H1 (cell line): ENCODE data around the gene NUP107. TPM values are rescaled to one million over a fixed set of nuclear protein-coding genes. Genes with fewer than 3 reads are reported as not detected.

Source experiments
- CTCF ChIA-PET: fragments of 300-600 bp; sonication (Branson Sonifier 250); formaldehyde crosslinking; loops from one replicate; lab custom pipeline; 2021; ENCODE audit not compliant: partially characterized antibody; lab: Charles Lee
- POLR2A ChIA-PET: fragments of 300-600 bp; sonication (Branson Sonifier 250); formaldehyde crosslinking; loops from one replicate; lab custom pipeline; 2021; ENCODE audit warnings: inconsistent platforms; ENCODE audit not compliant: partially characterized antibody; lab: Charles Lee
- DNase-seq, 2 experiments: peaks; one replicate each; pipeline versions ENCODE4 v3.0.0 to v3.0.0-alpha.2; 2010 to 2022; ENCODE audit warnings: low spot score in 2 of 2, low read depth in 1 of 2, mixed read lengths in 1 of 2
- FAIRE-seq: peaks from 2 replicates; lab custom pipeline; 2011; peaks lifted over from hg19 to GRCh38; lab: Jason Lieb, UNC
- H2AFZ ChIP-seq: 2 replicates; pipeline ENCODE4 v1.8.1; 2012; ENCODE audit warnings: low read length, inconsistent platforms
- H2AK5ac ChIP-seq: 2 replicates; pipeline ENCODE4 v1.6.1; 2013; ENCODE audit warnings: low read depth, low read length
- H2BK120ac ChIP-seq: replicated peaks from 2 replicates; pipeline ENCODE3; 2013; ENCODE audit warnings: low read depth, low read length, inconsistent platforms
- H2BK12ac ChIP-seq: 2 replicates; pipeline ENCODE4 v1.6.1; 2013; ENCODE audit warnings: low read depth, low read length
- H2BK15ac ChIP-seq: 2 replicates; pipeline ENCODE4 v1.6.1; 2013; ENCODE audit warnings: low read length
- H2BK20ac ChIP-seq: 2 replicates; pipeline ENCODE4 v1.6.1; 2013; ENCODE audit warnings: low read length
- H2BK5ac ChIP-seq: 2 replicates; pipeline ENCODE4 v1.6.1; 2013; ENCODE audit warnings: low read depth, low read length
- H3K14ac ChIP-seq: 2 replicates; pipeline ENCODE4 v1.6.1; 2013; ENCODE audit warnings: inconsistent platforms; ENCODE audit not compliant: insufficient read length
- H3K18ac ChIP-seq: 2 replicates; pipeline ENCODE4 v1.6.1; 2013; ENCODE audit warnings: low read length; ENCODE audit errors: extremely low read depth
- H3K23ac ChIP-seq: 2 replicates; pipeline ENCODE4 v1.6.1; 2013; ENCODE audit warnings: inconsistent platforms; ENCODE audit not compliant: insufficient read length
- H3K23me2 ChIP-seq: 2 replicates; pipeline ENCODE4 v1.6.1; 2013; ENCODE audit warnings: low read depth, low read length
- H3K27ac ChIP-seq: 2 replicates; pipeline ENCODE4 v1.6.1; 2011; ENCODE audit warnings: low read depth, low read length, inconsistent platforms
- H3K27me3 ChIP-seq, 4 experiments: replicated peaks in 1 of 4; 1 replicate in 1 of 4; 2 replicates in 3 of 4; pipeline versions ENCODE4 v1.6.1 to v1.8.1; 2011 to 2013; ENCODE audit warnings: low read length in 3 of 4, mild to moderate bottlenecking in 3 of 4, inconsistent platforms in 2 of 4, mixed read lengths in 2 of 4, moderate library complexity in 1 of 4; ENCODE audit not compliant: control insufficient read depth in 3 of 4, insufficient read depth in 3 of 4; ENCODE audit errors: extremely low read depth in 1 of 4
- H3K36me3 ChIP-seq, 4 experiments: 2 replicates each; pipeline versions ENCODE4 v1.6.1 to v1.8.1; 2011 to 2013; ENCODE audit warnings: mild to moderate bottlenecking in 4 of 4, low read length in 3 of 4, moderate library complexity in 2 of 4, control low read depth in 1 of 4, inconsistent platforms in 1 of 4; ENCODE audit not compliant: insufficient read depth in 4 of 4, control insufficient read depth in 2 of 4
- H3K4ac ChIP-seq: replicated peaks from 2 replicates; pipeline ENCODE3; 2013; ENCODE audit warnings: low read length, low read depth, mixed read lengths, inconsistent platforms; ENCODE audit not compliant: insufficient read length
- H3K4me1 ChIP-seq, 4 experiments: replicated peaks in 1 of 4; 1 replicate in 1 of 4; 2 replicates in 3 of 4; pipeline versions ENCODE4 v1.6.1 to v1.8.1; 2011 to 2013; ENCODE audit warnings: low read length in 3 of 4, inconsistent platforms in 2 of 4, mixed read lengths in 1 of 4; ENCODE audit not compliant: insufficient read depth in 4 of 4, control insufficient read depth in 3 of 4
- H3K4me2 ChIP-seq, 2 experiments: 2 replicates each; pipeline versions ENCODE4 v1.6.1 to v1.8.1; 2011 to 2013; ENCODE audit warnings: low read depth in 2 of 2, low read length in 2 of 2, control low read depth in 1 of 2, inconsistent platforms in 1 of 2, mild to moderate bottlenecking in 1 of 2; ENCODE audit not compliant: insufficient read depth in 1 of 2
- H3K4me3 ChIP-seq, 4 experiments: fragments of 200-600, 300-600 bp in 1 of 4; sonication (generic), shearing (Covaris generic), sonication (Bioruptor Twin) in 1 of 4; 2 replicates each; pipeline versions ENCODE4 v1.5.1 to v1.8.1; 2011 to 2016; ENCODE audit warnings: low read length in 4 of 4, low read depth in 3 of 4, control low read depth in 2 of 4, inconsistent platforms in 2 of 4, mild to moderate bottlenecking in 2 of 4, mixed read lengths in 1 of 4, moderate library complexity in 1 of 4; ENCODE audit not compliant: insufficient read depth in 2 of 4; ENCODE audit errors: extremely low read depth in 1 of 4
- H3K56ac ChIP-seq: replicated peaks from 2 replicates; pipeline ENCODE3; 2013; ENCODE audit warnings: low read depth, mild to moderate bottlenecking, mixed read lengths, low read length, inconsistent platforms; ENCODE audit not compliant: insufficient read length
- H3K79me1 ChIP-seq: 2 replicates; pipeline ENCODE4 v1.6.1; 2013; ENCODE audit warnings: low read depth, low read length, control low read depth
- H3K79me2 ChIP-seq, 2 experiments: 2 replicates each; pipeline versions ENCODE4 v1.6.1 to v1.8.1; 2012 to 2013; ENCODE audit warnings: low read length in 2 of 2, mild to moderate bottlenecking in 2 of 2, inconsistent platforms in 1 of 2; ENCODE audit not compliant: insufficient read depth in 2 of 2, control insufficient read depth in 1 of 2
- H3K9ac ChIP-seq, 4 experiments: replicated peaks in 1 of 4; 1 replicate in 1 of 4; 2 replicates in 3 of 4; pipeline versions ENCODE4 v1.6.1 to v1.8.1; 2011 to 2013; ENCODE audit warnings: low read depth in 3 of 4, low read length in 3 of 4, control low read depth in 2 of 4, mild to moderate bottlenecking in 2 of 4, moderate library complexity in 2 of 4, inconsistent platforms in 1 of 4; ENCODE audit errors: extremely low read depth in 1 of 4
- H3K9me3 ChIP-seq, 2 experiments: 2 replicates each; pipeline versions ENCODE4 v1.6.1 to v1.8.1; 2012 to 2013; ENCODE audit warnings: mild to moderate bottlenecking in 2 of 2, moderate library complexity in 2 of 2, control low read depth in 1 of 2, inconsistent platforms in 1 of 2, low read depth in 1 of 2, low read length in 1 of 2, mixed read lengths in 1 of 2; ENCODE audit not compliant: insufficient read depth in 2 of 2
- H4K20me1 ChIP-seq, 2 experiments: replicated peaks in 1 of 2; 2 replicates each; pipeline versions ENCODE3 to v1.8.1; 2011 to 2013; ENCODE audit warnings: inconsistent platforms in 2 of 2, low read length in 2 of 2, mild to moderate bottlenecking in 1 of 2; ENCODE audit not compliant: insufficient read depth in 2 of 2, control insufficient read depth in 1 of 2
- H4K5ac ChIP-seq: 2 replicates; pipeline ENCODE4 v1.6.1; 2013; ENCODE audit warnings: low read length, low read depth, mixed read lengths, inconsistent platforms; ENCODE audit not compliant: insufficient read length
- H4K8ac ChIP-seq: 2 replicates; pipeline ENCODE4 v1.8.0; 2013; ENCODE audit warnings: mild to moderate bottlenecking, moderate library complexity, low read length, inconsistent platforms; ENCODE audit not compliant: insufficient read depth; ENCODE audit errors: extremely low read depth
- H4K91ac ChIP-seq: replicated peaks from 2 replicates; pipeline ENCODE3; 2013; ENCODE audit warnings: low read length, mixed read lengths, inconsistent platforms; ENCODE audit not compliant: insufficient read length
- EP300 ChIP-seq, 2 experiments: IDR thresholded peaks; 1 replicate in 1 of 2; 2 replicates in 1 of 2; pipeline ENCODE4 v1.6.1; 2011 to 2012; ENCODE audit warnings: low read depth in 2 of 2, low read length in 2 of 2, mild to moderate bottlenecking in 2 of 2, borderline replicate concordance in 1 of 2, inconsistent platforms in 1 of 2, moderate library complexity in 1 of 2
- HDAC6 ChIP-seq: IDR thresholded peaks from one replicate; pipeline ENCODE4 v1.7.1; 2012; ENCODE audit warnings: low read depth, mild to moderate bottlenecking, inconsistent platforms, low read length, moderate library complexity
- KDM1A ChIP-seq: fragments of 200-600, 300-600 bp; sonication (generic); IDR thresholded peaks from 2 replicates; pipeline ENCODE4 v1.7.1; 2016; ENCODE audit warnings: mild to moderate bottlenecking, low read length, borderline replicate concordance
- PHF8 ChIP-seq: fragments of 200-600 bp; sonication (generic); conservative IDR thresholded peaks from 2 replicates; pipeline ENCODE4 v1.7.1; 2012; ENCODE audit warnings: low read depth, mild to moderate bottlenecking, inconsistent platforms, low read length, moderate library complexity
- SIN3A ChIP-seq, 2 experiments: IDR thresholded peaks in 1 of 2; conservative IDR thresholded peaks in 1 of 2; 2 replicates each; pipeline ENCODE4 v1.6.1; 2011 to 2012; ENCODE audit warnings: low read length in 2 of 2, improper control_type of control experiment in 1 of 2, low read depth in 1 of 2, mild to moderate bottlenecking in 1 of 2
- SP1 ChIP-seq: IDR thresholded peaks from 2 replicates; pipeline ENCODE4 v1.6.1; 2011; ENCODE audit warnings: low read depth, low read length
- TAF1 ChIP-seq: IDR thresholded peaks from 2 replicates; pipeline ENCODE4 v1.6.1; 2011; ENCODE audit warnings: mild to moderate bottlenecking, low read depth, low read length
- TBP ChIP-seq: IDR thresholded peaks from 2 replicates; pipeline ENCODE4 v1.6.1; 2011; ENCODE audit warnings: low read depth, low read length, improper control_type of control experiment
- USF2 ChIP-seq: IDR thresholded peaks from 2 replicates; pipeline ENCODE4 v1.6.1; 2011; ENCODE audit warnings: low read length, improper control_type of control experiment
- WGBS, 2 experiments: shearing (Covaris generic) in 1 of 2; methylation state at CpG; one replicate each; pipeline versions ENCODE4 v1.1.6 to v1.1.7; 2013 to 2015; ENCODE audit warnings: low lambda C conversion rate in 2 of 2, mixed read lengths in 2 of 2, inconsistent platforms in 1 of 2, low coverage in 1 of 2, missing lambda C conversion rate in 1 of 2; ENCODE audit not compliant: insufficient replicate concordance in 2 of 2, insufficient coverage in 1 of 2, insufficient read length in 1 of 2; ENCODE audit errors: extremely low coverage in 1 of 2, missing lambda C conversion rate in 1 of 2; 5-methylcytosine and 5-hydroxymethylcytosine counted together
- polyA plus RNA-seq, 7 experiments: library from polyadenylated mRNA; depleted of rRNA in 3 of 7; stranded (reverse) in 5 of 7; unstranded in 2 of 7; fragments of >200 nt in 5 of 7; fragments of 200-250 nt in 2 of 7; gene quantifications; 1 replicate in 5 of 7; 2 replicates in 1 of 7; 4 replicates in 1 of 7; pipeline versions ENCODE4 v1.2.1 to v1.2.3, GENCODE V29; 2011 to 2013; ENCODE audit warnings: missing spikeins in 2 of 7, mixed read lengths in 2 of 7
- total RNA-seq: library from RNA; stranded (reverse); fragmentation: NEBNext Ultra II Directional; extraction: Animal tissue kit (Norgen Biotek cat#: 25700); gene quantifications from 2 replicates; pipeline ENCODE4 v1.2.1, GENCODE V29; 2021
- TF ChIP-seq, protein P1 (sequence below): IDR thresholded peaks from 2 replicates; pipeline ENCODE4 v1.6.1; 2012; ENCODE audit warnings: inconsistent platforms

NUP107 gene
- total and polyA plus RNA-seq, 2 of the 8 experiments (the other 6 are each of a cell fraction or from before 2014, with no cell fraction given): 46.1 to 141 TPM

GRCh38 chr12:68785823-68786222 lies 99.0 kb downstream of the NUP107 start:
- Histone ChIP-seq H3K4me2 (no peak overlapping the region), H3K23ac (no peak overlapping the region), H3K27me3 (no peaks in the 10 kb centered on the region), H2BK5ac (no peak overlapping the region), H3K36me3 (no peaks in the 10 kb centered on the region), H3K14ac (no peak overlapping the region), H2BK20ac (no peak overlapping the region), H3K9me3 (no peaks in the 10 kb centered on the region), H2AK5ac (no peak overlapping the region), H4K5ac (no peak overlapping the region), H3K79me2 (no peaks in the 10 kb centered on the region), H2BK15ac (no peak overlapping the region), H2AFZ (no peak overlapping the region), H3K4ac (no peak overlapping the region), H2BK12ac (no peak overlapping the region), H3K79me1 (no peaks in the 10 kb centered on the region), H4K8ac (no peak overlapping the region), H3K4me3 (no peak overlapping the region), H3K9ac (no peak overlapping the region), H3K56ac (no peak overlapping the region), H3K4me1 (peaks cover 0 to 3% (median 0%) of the 10 kb centered on the region in 4 experiments; a peak in 1 of 7 replicates), H4K91ac (no peak overlapping the region), H3K23me2 (no peaks in the 10 kb centered on the region), H2BK120ac (no peak overlapping the region), H3K18ac (no peak overlapping the region), H3K27ac (no peak overlapping the region), H4K20me1 (no peaks in the 10 kb centered on the region)
- DNase-seq (no peak), FAIRE-seq (no peak)
- WGBS, 2 experiments: 91% methylated on average over 5 of the region's 5 CpGs; no CpG with 5 or more reads in 1 of the 2 experiments
- ChIA-PET CTCF (interaction anchor here (2.5 kb wide), 1 partner anchor 45 kb away, joined by 8 read pairs; no protein-coding TSS in a partner anchor), POLR2A (interaction anchor here (1.5 to 3.7 kb wide), 3 partner anchors 13 to 39 kb away, joined by 4 to 8 read pairs (median 5); partner anchors contain the start of gene MDM2)
- TF ChIP-seq KDM1A (no peak), USF2 (no peak), EP300 (IDR thresholded peaks at IDR 0.05; ENCODE audit: borderline replicate concordance in 1 of 2, low read depth in 2 of 2, low read length in 2 of 2) (no peak), TBP (no peak), SP1 (no peak), HDAC6 (no peak), SIN3A (conservative IDR thresholded peaks at IDR 0.05 in 1 of 2, IDR thresholded peaks at IDR 0.05 in 1 of 2; ENCODE audit: low read depth in 1 of 2, low read length in 2 of 2) (no peak), PHF8 (no peak), TAF1 (no peak)
- TF ChIP-seq, protein P1, sequence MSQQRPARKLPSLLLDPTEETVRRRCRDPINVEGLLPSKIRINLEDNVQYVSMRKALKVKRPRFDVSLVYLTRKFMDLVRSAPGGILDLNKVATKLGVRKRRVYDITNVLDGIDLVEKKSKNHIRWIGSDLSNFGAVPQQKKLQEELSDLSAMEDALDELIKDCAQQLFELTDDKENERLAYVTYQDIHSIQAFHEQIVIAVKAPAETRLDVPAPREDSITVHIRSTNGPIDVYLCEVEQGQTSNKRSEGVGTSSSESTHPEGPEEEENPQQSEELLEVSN: no peak
